Ishikawa (cell line): ENCODE results near the gene LPAR1.

Experiments used
- CEBPB ChIP-seq: IDR thresholded peaks from 2 replicates; pipeline ENCODE4 v1.6.1; 2012
- EGR1 ChIP-seq: IDR thresholded peaks from 2 replicates; pipeline ENCODE4 v1.6.1; 2012
- EP300 ChIP-seq: IDR thresholded peaks from 2 replicates; pipeline ENCODE4 v1.6.1; 2012; ENCODE audit warnings: borderline replicate concordance
- FOXM1 ChIP-seq: IDR thresholded peaks from 2 replicates; pipeline ENCODE4 v1.6.1; 2012; ENCODE audit warnings: low read depth, borderline replicate concordance
- MAX ChIP-seq: IDR thresholded peaks from 2 replicates; pipeline ENCODE4 v1.6.1; 2012
- RAD21 ChIP-seq: IDR thresholded peaks from 2 replicates; pipeline ENCODE4 v1.6.1; 2012; ENCODE audit warnings: low read depth
- REST ChIP-seq: IDR thresholded peaks from 2 replicates; pipeline ENCODE4 v1.6.1; 2012; ENCODE audit warnings: low read depth, mild to moderate bottlenecking
- TAF1 ChIP-seq: IDR thresholded peaks from 2 replicates; pipeline ENCODE4 v1.6.1; 2012; ENCODE audit warnings: low read depth, mild to moderate bottlenecking
- TCF12 ChIP-seq: IDR thresholded peaks from 2 replicates; pipeline ENCODE4 v1.6.1; 2012; ENCODE audit warnings: low read depth
- TEAD4 ChIP-seq: IDR thresholded peaks from 2 replicates; pipeline ENCODE4 v1.6.1; 2012
- YY1 ChIP-seq: IDR thresholded peaks from 2 replicates; pipeline ENCODE4 v1.6.1; 2012; ENCODE audit warnings: low read depth
- ZBTB7A ChIP-seq: IDR thresholded peaks from 2 replicates; pipeline ENCODE4 v1.6.1; 2012; ENCODE audit warnings: low read depth
- TF ChIP-seq, protein P1 (sequence below): IDR thresholded peaks from 2 replicates; pipeline ENCODE4 v1.6.1; 2012

- no peak for TF ChIP-seq EP300
- no peak for TF ChIP-seq MAX
- TF ChIP-seq RAD21, result no peak
- TF ChIP-seq, protein P1, sequence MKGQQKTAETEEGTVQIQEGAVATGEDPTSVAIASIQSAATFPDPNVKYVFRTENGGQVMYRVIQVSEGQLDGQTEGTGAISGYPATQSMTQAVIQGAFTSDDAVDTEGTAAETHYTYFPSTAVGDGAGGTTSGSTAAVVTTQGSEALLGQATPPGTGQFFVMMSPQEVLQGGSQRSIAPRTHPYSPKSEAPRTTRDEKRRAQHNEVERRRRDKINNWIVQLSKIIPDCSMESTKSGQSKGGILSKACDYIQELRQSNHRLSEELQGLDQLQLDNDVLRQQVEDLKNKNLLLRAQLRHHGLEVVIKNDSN, result no peak
- no peak for TF ChIP-seq EGR1
- no peak for TF ChIP-seq TAF1
- no peak for TF ChIP-seq REST
- TF ChIP-seq YY1, result no peak
- TF ChIP-seq FOXM1, result no peak
- TF ChIP-seq TEAD4, result no peak
- no peak for TF ChIP-seq TCF12
- no peak for TF ChIP-seq CEBPB
- TF ChIP-seq ZBTB7A, result no peak
These were observed 13.1 kb upstream of the LPAR1 start for GRCh38 chr9:111051400-111051799.
